H1 (cell line): Measurements from ENCODE around the gene ABHD18. TPM values are rescaled to one million over a fixed set of nuclear protein-coding genes. Genes with fewer than 3 reads are reported as not detected.

Source experiments
- CTCF ChIA-PET: fragments of 300-600 bp; sonication (Branson Sonifier 250); formaldehyde crosslinking; loops from one replicate; lab custom pipeline; 2021; ENCODE audit not compliant: partially characterized antibody; lab: Charles Lee
- POLR2A ChIA-PET: fragments of 300-600 bp; sonication (Branson Sonifier 250); formaldehyde crosslinking; loops from one replicate; lab custom pipeline; 2021; ENCODE audit warnings: inconsistent platforms; ENCODE audit not compliant: partially characterized antibody; lab: Charles Lee
- DNase-seq, 2 experiments: peaks; one replicate each; pipeline versions ENCODE4 v3.0.0 to v3.0.0-alpha.2; 2010 to 2022; ENCODE audit warnings: low spot score in 2 of 2, low read depth in 1 of 2, mixed read lengths in 1 of 2
- FAIRE-seq: peaks from 2 replicates; lab custom pipeline; 2011; peaks lifted over from hg19 to GRCh38; lab: Jason Lieb, UNC
- H2AFZ ChIP-seq: 2 replicates; pipeline ENCODE4 v1.8.1; 2012; ENCODE audit warnings: low read length, inconsistent platforms
- H2AK5ac ChIP-seq: 2 replicates; pipeline ENCODE4 v1.6.1; 2013; ENCODE audit warnings: low read depth, low read length
- H2BK120ac ChIP-seq: replicated peaks from 2 replicates; pipeline ENCODE3; 2013; ENCODE audit warnings: low read depth, low read length, inconsistent platforms
- H2BK12ac ChIP-seq: 2 replicates; pipeline ENCODE4 v1.6.1; 2013; ENCODE audit warnings: low read depth, low read length
- H2BK15ac ChIP-seq: 2 replicates; pipeline ENCODE4 v1.6.1; 2013; ENCODE audit warnings: low read length
- H2BK20ac ChIP-seq: 2 replicates; pipeline ENCODE4 v1.6.1; 2013; ENCODE audit warnings: low read length
- H2BK5ac ChIP-seq: 2 replicates; pipeline ENCODE4 v1.6.1; 2013; ENCODE audit warnings: low read depth, low read length
- H3K14ac ChIP-seq: 2 replicates; pipeline ENCODE4 v1.6.1; 2013; ENCODE audit warnings: inconsistent platforms; ENCODE audit not compliant: insufficient read length
- H3K18ac ChIP-seq: 2 replicates; pipeline ENCODE4 v1.6.1; 2013; ENCODE audit warnings: low read length; ENCODE audit errors: extremely low read depth
- H3K23ac ChIP-seq: 2 replicates; pipeline ENCODE4 v1.6.1; 2013; ENCODE audit warnings: inconsistent platforms; ENCODE audit not compliant: insufficient read length
- H3K23me2 ChIP-seq: 2 replicates; pipeline ENCODE4 v1.6.1; 2013; ENCODE audit warnings: low read depth, low read length
- H3K27ac ChIP-seq: 2 replicates; pipeline ENCODE4 v1.6.1; 2011; ENCODE audit warnings: low read depth, low read length, inconsistent platforms
- H3K27me3 ChIP-seq, 4 experiments: replicated peaks in 1 of 4; 1 replicate in 1 of 4; 2 replicates in 3 of 4; pipeline versions ENCODE4 v1.6.1 to v1.8.1; 2011 to 2013; ENCODE audit warnings: low read length in 3 of 4, mild to moderate bottlenecking in 3 of 4, inconsistent platforms in 2 of 4, mixed read lengths in 2 of 4, moderate library complexity in 1 of 4; ENCODE audit not compliant: control insufficient read depth in 3 of 4, insufficient read depth in 3 of 4; ENCODE audit errors: extremely low read depth in 1 of 4
- H3K36me3 ChIP-seq, 4 experiments: 2 replicates each; pipeline versions ENCODE4 v1.6.1 to v1.8.1; 2011 to 2013; ENCODE audit warnings: mild to moderate bottlenecking in 4 of 4, low read length in 3 of 4, moderate library complexity in 2 of 4, control low read depth in 1 of 4, inconsistent platforms in 1 of 4; ENCODE audit not compliant: insufficient read depth in 4 of 4, control insufficient read depth in 2 of 4
- H3K4ac ChIP-seq: replicated peaks from 2 replicates; pipeline ENCODE3; 2013; ENCODE audit warnings: low read length, low read depth, mixed read lengths, inconsistent platforms; ENCODE audit not compliant: insufficient read length
- H3K4me1 ChIP-seq, 4 experiments: replicated peaks in 1 of 4; 1 replicate in 1 of 4; 2 replicates in 3 of 4; pipeline versions ENCODE4 v1.6.1 to v1.8.1; 2011 to 2013; ENCODE audit warnings: low read length in 3 of 4, inconsistent platforms in 2 of 4, mixed read lengths in 1 of 4; ENCODE audit not compliant: insufficient read depth in 4 of 4, control insufficient read depth in 3 of 4
- H3K4me2 ChIP-seq, 2 experiments: 2 replicates each; pipeline versions ENCODE4 v1.6.1 to v1.8.1; 2011 to 2013; ENCODE audit warnings: low read depth in 2 of 2, low read length in 2 of 2, control low read depth in 1 of 2, inconsistent platforms in 1 of 2, mild to moderate bottlenecking in 1 of 2; ENCODE audit not compliant: insufficient read depth in 1 of 2
- H3K4me3 ChIP-seq, 4 experiments: fragments of 200-600, 300-600 bp in 1 of 4; sonication (generic), shearing (Covaris generic), sonication (Bioruptor Twin) in 1 of 4; 2 replicates each; pipeline versions ENCODE4 v1.5.1 to v1.8.1; 2011 to 2016; ENCODE audit warnings: low read length in 4 of 4, low read depth in 3 of 4, control low read depth in 2 of 4, inconsistent platforms in 2 of 4, mild to moderate bottlenecking in 2 of 4, mixed read lengths in 1 of 4, moderate library complexity in 1 of 4; ENCODE audit not compliant: insufficient read depth in 2 of 4; ENCODE audit errors: extremely low read depth in 1 of 4
- H3K56ac ChIP-seq: replicated peaks from 2 replicates; pipeline ENCODE3; 2013; ENCODE audit warnings: low read depth, mild to moderate bottlenecking, mixed read lengths, low read length, inconsistent platforms; ENCODE audit not compliant: insufficient read length
- H3K79me1 ChIP-seq: 2 replicates; pipeline ENCODE4 v1.6.1; 2013; ENCODE audit warnings: low read depth, low read length, control low read depth
- H3K79me2 ChIP-seq, 2 experiments: 2 replicates each; pipeline versions ENCODE4 v1.6.1 to v1.8.1; 2012 to 2013; ENCODE audit warnings: low read length in 2 of 2, mild to moderate bottlenecking in 2 of 2, inconsistent platforms in 1 of 2; ENCODE audit not compliant: insufficient read depth in 2 of 2, control insufficient read depth in 1 of 2
- H3K9ac ChIP-seq, 4 experiments: replicated peaks in 1 of 4; 1 replicate in 1 of 4; 2 replicates in 3 of 4; pipeline versions ENCODE4 v1.6.1 to v1.8.1; 2011 to 2013; ENCODE audit warnings: low read depth in 3 of 4, low read length in 3 of 4, control low read depth in 2 of 4, mild to moderate bottlenecking in 2 of 4, moderate library complexity in 2 of 4, inconsistent platforms in 1 of 4; ENCODE audit errors: extremely low read depth in 1 of 4
- H3K9me3 ChIP-seq, 2 experiments: 2 replicates each; pipeline versions ENCODE4 v1.6.1 to v1.8.1; 2012 to 2013; ENCODE audit warnings: mild to moderate bottlenecking in 2 of 2, moderate library complexity in 2 of 2, control low read depth in 1 of 2, inconsistent platforms in 1 of 2, low read depth in 1 of 2, low read length in 1 of 2, mixed read lengths in 1 of 2; ENCODE audit not compliant: insufficient read depth in 2 of 2
- H4K20me1 ChIP-seq, 2 experiments: replicated peaks in 1 of 2; 2 replicates each; pipeline versions ENCODE3 to v1.8.1; 2011 to 2013; ENCODE audit warnings: inconsistent platforms in 2 of 2, low read length in 2 of 2, mild to moderate bottlenecking in 1 of 2; ENCODE audit not compliant: insufficient read depth in 2 of 2, control insufficient read depth in 1 of 2
- H4K5ac ChIP-seq: 2 replicates; pipeline ENCODE4 v1.6.1; 2013; ENCODE audit warnings: low read length, low read depth, mixed read lengths, inconsistent platforms; ENCODE audit not compliant: insufficient read length
- H4K8ac ChIP-seq: 2 replicates; pipeline ENCODE4 v1.8.0; 2013; ENCODE audit warnings: mild to moderate bottlenecking, moderate library complexity, low read length, inconsistent platforms; ENCODE audit not compliant: insufficient read depth; ENCODE audit errors: extremely low read depth
- H4K91ac ChIP-seq: replicated peaks from 2 replicates; pipeline ENCODE3; 2013; ENCODE audit warnings: low read length, mixed read lengths, inconsistent platforms; ENCODE audit not compliant: insufficient read length
- ATF2 ChIP-seq: IDR thresholded peaks from 2 replicates; pipeline ENCODE4 v1.6.1; 2012; ENCODE audit warnings: low read length, inconsistent platforms
- FOSL1 ChIP-seq: IDR thresholded peaks from 2 replicates; pipeline ENCODE4 v1.6.1; 2011; ENCODE audit warnings: mild to moderate bottlenecking, low read depth, low read length, moderate library complexity; ENCODE audit not compliant: insufficient read depth
- JUN ChIP-seq: IDR thresholded peaks from 2 replicates; pipeline ENCODE4 v1.6.1; 2011; ENCODE audit warnings: low read depth, mild to moderate bottlenecking, improper control_type of control experiment, low read length
- KDM1A ChIP-seq: fragments of 200-600, 300-600 bp; sonication (generic); IDR thresholded peaks from 2 replicates; pipeline ENCODE4 v1.7.1; 2016; ENCODE audit warnings: mild to moderate bottlenecking, low read length, borderline replicate concordance
- KDM4A ChIP-seq: IDR thresholded peaks from one replicate; pipeline ENCODE4 v1.7.1; 2012; ENCODE audit warnings: low read depth, mild to moderate bottlenecking, moderate library complexity, low read length, inconsistent platforms; ENCODE audit not compliant: severe bottlenecking
- KDM5A ChIP-seq: fragments of 200-600 bp; IDR thresholded peaks from 2 replicates; pipeline ENCODE4 v1.7.1; 2012; ENCODE audit warnings: mild to moderate bottlenecking, low read length, inconsistent platforms, mixed read lengths
- MAFK ChIP-seq: IDR thresholded peaks from 2 replicates; pipeline ENCODE4 v1.6.1; 2012; ENCODE audit warnings: low read depth, mild to moderate bottlenecking, improper control_type of control experiment, low read length
- NANOG ChIP-seq: IDR thresholded peaks from 2 replicates; pipeline ENCODE4 v1.6.1; 2011; ENCODE audit warnings: low read length, low read depth, mild to moderate bottlenecking, inconsistent platforms; ENCODE audit not compliant: insufficient read depth, poor library complexity, severe bottlenecking
- NRF1 ChIP-seq: IDR thresholded peaks from 2 replicates; pipeline ENCODE4 v1.6.1; 2011; ENCODE audit warnings: mild to moderate bottlenecking, low read depth, low read length, improper control_type of control experiment
- PHF8 ChIP-seq: fragments of 200-600 bp; sonication (generic); conservative IDR thresholded peaks from 2 replicates; pipeline ENCODE4 v1.7.1; 2012; ENCODE audit warnings: low read depth, mild to moderate bottlenecking, inconsistent platforms, low read length, moderate library complexity
- ZNF274 ChIP-seq: IDR thresholded peaks from 2 replicates; pipeline ENCODE4 v1.7.0; 2012; ENCODE audit warnings: low read length, borderline replicate concordance; ENCODE audit errors: extremely low read depth
- WGBS, 2 experiments: shearing (Covaris generic) in 1 of 2; methylation state at CpG; one replicate each; pipeline versions ENCODE4 v1.1.6 to v1.1.7; 2013 to 2015; ENCODE audit warnings: low lambda C conversion rate in 2 of 2, mixed read lengths in 2 of 2, inconsistent platforms in 1 of 2, low coverage in 1 of 2, missing lambda C conversion rate in 1 of 2; ENCODE audit not compliant: insufficient replicate concordance in 2 of 2, insufficient coverage in 1 of 2, insufficient read length in 1 of 2; ENCODE audit errors: extremely low coverage in 1 of 2, missing lambda C conversion rate in 1 of 2; 5-methylcytosine and 5-hydroxymethylcytosine counted together
- polyA plus RNA-seq, 7 experiments: library from polyadenylated mRNA; depleted of rRNA in 3 of 7; stranded (reverse) in 5 of 7; unstranded in 2 of 7; fragments of >200 nt in 5 of 7; fragments of 200-250 nt in 2 of 7; gene quantifications; 1 replicate in 5 of 7; 2 replicates in 1 of 7; 4 replicates in 1 of 7; pipeline versions ENCODE4 v1.2.1 to v1.2.3, GENCODE V29; 2011 to 2013; ENCODE audit warnings: missing spikeins in 2 of 7, mixed read lengths in 2 of 7
- total RNA-seq: library from RNA; stranded (reverse); fragmentation: NEBNext Ultra II Directional; extraction: Animal tissue kit (Norgen Biotek cat#: 25700); gene quantifications from 2 replicates; pipeline ENCODE4 v1.2.1, GENCODE V29; 2021

ABHD18 gene
- total and polyA plus RNA-seq, 2 of the 8 experiments (the other 6 are each of a cell fraction or from before 2014, with no cell fraction given) = 2.7 to 17.0 TPM

GRCh38 chr4:127993151-127993550 is 27.9 kb downstream of the ABHD18 start:
- Histone ChIP-seq H2AK5ac (no peak overlapping the region), H3K9ac (no peak overlapping the region), H3K4me1 (no peaks in the 10 kb centered on the region), H2BK5ac (no peak overlapping the region), H3K4me2 (no peak overlapping the region), H2BK12ac (no peak overlapping the region), H3K18ac (no peak overlapping the region), H2BK120ac (no peak overlapping the region), H3K36me3 (peaks cover 0 to 8% (median 4%) of the 10 kb centered on the region in 4 experiments; a peak in 4 of 8 replicates)
- POLR2A ChIA-PET = interaction anchor here (1.5 kb wide), 1 partner anchor 28 kb away, joined by 6 read pairs; the partner anchor contains the start of genes ABHD18 and MFSD8
- TF ChIP-seq NANOG = no peak
- no peak for TF ChIP-seq KDM4A
- no peak for TF ChIP-seq ATF2
- TF ChIP-seq ZNF274 = no peak
- TF ChIP-seq NRF1 = no peak
- TF ChIP-seq FOSL1 = no peak
- TF ChIP-seq MAFK = no peak
- TF ChIP-seq PHF8 = no peak
- TF ChIP-seq JUN = no peak
- no peak for TF ChIP-seq KDM1A
- no peak for TF ChIP-seq KDM5A
- TF ChIP-seq, all 59 proteins: peak for 0
- Histone ChIP-seq H3K23me2 (no peaks in the 10 kb centered on the region), H3K27me3 (no peaks in the 10 kb centered on the region), H3K79me2 (no peaks in the 10 kb centered on the region), H3K27ac (no peak overlapping the region), H3K4ac (no peak overlapping the region), H3K23ac (no peak overlapping the region), H2AFZ (no peak overlapping the region), H3K9me3 (no peaks in the 10 kb centered on the region), H4K20me1 (no peaks in the 10 kb centered on the region), H3K4me3 (no peak overlapping the region), H3K14ac (no peak overlapping the region), H4K91ac (no peak overlapping the region), H2BK20ac (no peak overlapping the region), H2BK15ac (no peak overlapping the region), H3K79me1 (no peaks in the 10 kb centered on the region), H3K56ac (no peak overlapping the region), H4K5ac (no peak overlapping the region), H4K8ac (no peak overlapping the region)
- DNase-seq (no peak), FAIRE-seq (no peak)
- 89% methylated on average over 2 of the region's 2 CpGs; no CpG with 5 or more reads in 1 of the 2 experiments for WGBS, 2 experiments
- CTCF ChIA-PET = no interaction called here
